ENCODE results near the gene SAGE1.

The SAGE1 gene

DNA sequence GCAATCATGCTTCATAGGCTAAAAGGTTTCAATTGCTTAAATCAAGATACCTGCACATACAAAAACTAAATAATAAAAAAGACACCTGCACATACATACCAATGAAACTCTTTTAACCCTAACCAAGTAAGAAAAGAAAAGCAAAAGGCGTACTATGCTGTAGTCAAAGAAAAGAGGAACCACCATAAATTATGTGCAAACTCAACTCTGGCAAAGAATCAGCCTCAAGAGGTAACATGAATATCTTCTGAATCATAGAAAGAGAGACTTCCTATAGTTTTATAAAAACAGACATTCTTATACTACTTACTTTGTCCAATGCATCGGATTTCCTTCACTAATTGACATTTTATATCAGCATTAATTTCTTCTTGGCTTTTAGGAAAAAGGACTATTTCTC is 51.0 kb downstream of the SAGE1 start:
- no peak overlapping the region for H3K4me3 ChIP-seq (ENCODE audit: low read depth, low read length)
- DNase-seq = no peak
- H3K36me3 ChIP-seq (replicated peaks) = no peaks in the 10 kb centered on the region
- TF ChIP-seq, protein P1, sequence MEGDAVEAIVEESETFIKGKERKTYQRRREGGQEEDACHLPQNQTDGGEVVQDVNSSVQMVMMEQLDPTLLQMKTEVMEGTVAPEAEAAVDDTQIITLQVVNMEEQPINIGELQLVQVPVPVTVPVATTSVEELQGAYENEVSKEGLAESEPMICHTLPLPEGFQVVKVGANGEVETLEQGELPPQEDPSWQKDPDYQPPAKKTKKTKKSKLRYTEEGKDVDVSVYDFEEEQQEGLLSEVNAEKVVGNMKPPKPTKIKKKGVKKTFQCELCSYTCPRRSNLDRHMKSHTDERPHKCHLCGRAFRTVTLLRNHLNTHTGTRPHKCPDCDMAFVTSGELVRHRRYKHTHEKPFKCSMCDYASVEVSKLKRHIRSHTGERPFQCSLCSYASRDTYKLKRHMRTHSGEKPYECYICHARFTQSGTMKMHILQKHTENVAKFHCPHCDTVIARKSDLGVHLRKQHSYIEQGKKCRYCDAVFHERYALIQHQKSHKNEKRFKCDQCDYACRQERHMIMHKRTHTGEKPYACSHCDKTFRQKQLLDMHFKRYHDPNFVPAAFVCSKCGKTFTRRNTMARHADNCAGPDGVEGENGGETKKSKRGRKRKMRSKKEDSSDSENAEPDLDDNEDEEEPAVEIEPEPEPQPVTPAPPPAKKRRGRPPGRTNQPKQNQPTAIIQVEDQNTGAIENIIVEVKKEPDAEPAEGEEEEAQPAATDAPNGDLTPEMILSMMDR (IDR thresholded peaks at IDR 0.05; ENCODE audit: low read depth, low read length, missing control alignments) = no peak
- no peaks in the 10 kb centered on the region for H3K27me3 ChIP-seq (replicated peaks)
- no peak overlapping the region for H3K27ac ChIP-seq
- in situ Hi-C loops (cut with HindIII; ENCODE audit: low pct_ligation_motif_present, low sequenced_read_pairs) = no loop called here

DNA sequence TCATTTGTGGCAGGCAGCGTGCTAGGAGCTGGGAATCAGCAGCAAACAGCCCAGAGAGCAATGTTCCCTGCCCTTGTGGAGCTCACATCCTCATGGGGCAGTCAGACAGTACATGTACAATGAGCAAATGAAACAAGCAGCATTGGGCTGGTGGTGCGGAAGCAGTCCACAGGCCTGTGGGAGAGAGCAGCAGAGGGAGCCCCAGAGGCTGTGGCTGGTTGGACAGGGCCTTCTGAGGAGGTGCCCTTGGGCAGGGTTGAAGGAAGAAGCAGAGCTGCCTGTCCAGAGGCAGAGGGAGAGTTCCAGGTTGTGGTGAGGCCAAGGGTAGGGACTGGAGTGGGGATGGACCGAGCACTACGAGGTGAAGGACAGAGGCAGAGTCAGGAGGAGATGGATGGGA is 57.8 kb downstream of the SAGE1 start:
- DNase-seq = no peak

More for the DNA sequence above, 57.8 kb downstream of the SAGE1 start:
- no peak overlapping the region for H3K27ac ChIP-seq
- TF ChIP-seq, protein P1 (IDR thresholded peaks at IDR 0.05; ENCODE audit: low read depth, low read length, missing control alignments) = no peak
- H3K36me3 ChIP-seq (replicated peaks) = no peaks in the 10 kb centered on the region
- in situ Hi-C loops (cut with HindIII; ENCODE audit: low pct_ligation_motif_present, low sequenced_read_pairs) = no loop called here
- H3K27me3 ChIP-seq (replicated peaks) = no peaks in the 10 kb centered on the region
- H3K4me3 ChIP-seq (ENCODE audit: low read depth, low read length) = no peak overlapping the region

Measured in brain microvascular endothelial cell (primary cell).